PC-9 (cell line): ENCODE results near the gene USP48.

Source experiments
- CTCF ChIP-seq: fragments of 200-600 bp; sonication (generic); conservative IDR thresholded peaks from 2 replicates; pipeline ENCODE4 v1.6.1; 2017; ENCODE audit warnings: mixed run types, antibody characterized with exemption, mild to moderate bottlenecking, moderate library complexity
- EZH2 ChIP-seq: fragments of 200-600 bp; sonication (generic); IDR thresholded peaks from 2 replicates; pipeline ENCODE4 v1.8.0; 2017; ENCODE audit warnings: antibody characterized with exemption, low read depth

- no peak for TF ChIP-seq EZH2
- no peak for TF ChIP-seq CTCF
These were observed 119.5 kb downstream of the USP48 start for GRCh38 chr1:21663248-21663950.
